Activated T-helper 1 cell treated with Interleukin-2 at 50 U/mL for 16 hours (primary cell): ENCODE data around the gene PTPRK.
A peak's percentile ranks its signal among the peaks of the same experiment; 100 is the strongest.
"Not testable (repeated sequence)": the region's sequence is repeated elsewhere in the genome, so short reads cannot be mapped to it uniquely, and the experiment has no call there.

ENCODE experiments used
- DNase-seq: peaks from one replicate; pipeline ENCODE4 v3.0.0-alpha.2; 2020; ENCODE audit warnings: low read depth

PTPRK gene

DNA sequence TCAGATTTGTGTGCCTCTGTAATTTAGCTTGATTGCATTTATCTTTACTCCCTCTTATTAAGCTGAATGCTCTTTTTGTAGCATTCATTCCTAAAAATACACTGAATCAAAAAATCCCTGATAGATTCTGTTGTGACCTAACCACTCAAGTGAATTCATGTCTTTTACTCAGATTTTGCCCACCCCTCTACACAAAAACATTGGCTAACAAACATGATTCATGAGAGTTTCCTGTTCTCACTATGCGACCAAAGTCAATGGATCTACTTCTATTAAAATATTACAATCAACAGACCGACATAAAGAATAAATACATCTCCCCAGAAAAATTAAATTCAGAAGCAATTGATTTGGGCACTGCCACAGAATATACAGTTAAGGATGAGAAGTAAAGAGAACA lies 520.0 kb downstream of the PTPRK start:
- DNase-seq = no peak

DNA sequence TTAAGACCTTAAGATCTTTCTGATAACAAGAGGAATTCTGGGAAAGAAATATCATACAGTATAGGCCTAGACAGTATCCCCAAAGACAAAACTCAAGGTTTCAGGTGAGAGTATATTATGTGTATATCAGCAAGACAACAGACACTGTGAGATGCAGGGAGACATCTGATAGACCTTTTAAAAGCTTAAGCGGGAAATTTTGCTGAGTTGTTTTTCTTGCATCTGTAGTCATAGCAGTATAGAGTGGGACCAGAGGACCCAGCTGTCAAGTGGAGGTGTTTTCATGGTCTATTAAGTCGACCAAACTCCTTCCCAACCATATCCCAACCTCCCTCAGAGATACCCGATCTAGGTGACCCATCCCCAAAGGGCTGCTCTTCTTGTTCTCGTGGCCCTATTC lies 521.4 kb downstream of the PTPRK start:
- no peak for DNase-seq

- DNase-seq = no peak
Measured at GRCh38 chr6:127997496-127998164, 522.8 kb downstream of the PTPRK start.

GRCh38 chr6:127996925-127997324 lies 523.5 kb downstream of the PTPRK start:
- DNase-seq = no peak

DNA sequence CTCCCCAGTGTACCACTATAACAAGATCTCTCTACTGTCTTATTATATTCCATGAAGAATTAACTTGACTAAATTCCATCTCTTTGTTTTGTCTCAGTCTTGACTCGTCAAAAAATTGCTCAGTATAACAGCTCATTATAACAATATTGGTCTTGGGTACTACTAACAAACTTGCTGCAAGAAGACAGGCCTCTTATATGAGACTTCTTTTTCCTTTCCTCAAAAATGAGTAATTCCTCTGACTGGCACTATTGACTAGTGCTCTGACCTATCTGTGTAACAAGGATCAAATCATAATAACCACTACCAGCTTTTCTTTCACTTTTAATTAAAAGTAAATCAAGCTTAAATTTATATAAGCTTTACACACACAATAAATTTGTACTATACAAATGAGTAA lies 528.3 kb downstream of the PTPRK start:
- DNase-seq = no peak

- DNase-seq = no peak
Measured at GRCh38 chr6:127990074-127990473, 530.3 kb downstream of the PTPRK start.

- no peak for DNase-seq
Measured at GRCh38 chr6:127980996-127981395, 539.4 kb downstream of the PTPRK start.

DNA sequence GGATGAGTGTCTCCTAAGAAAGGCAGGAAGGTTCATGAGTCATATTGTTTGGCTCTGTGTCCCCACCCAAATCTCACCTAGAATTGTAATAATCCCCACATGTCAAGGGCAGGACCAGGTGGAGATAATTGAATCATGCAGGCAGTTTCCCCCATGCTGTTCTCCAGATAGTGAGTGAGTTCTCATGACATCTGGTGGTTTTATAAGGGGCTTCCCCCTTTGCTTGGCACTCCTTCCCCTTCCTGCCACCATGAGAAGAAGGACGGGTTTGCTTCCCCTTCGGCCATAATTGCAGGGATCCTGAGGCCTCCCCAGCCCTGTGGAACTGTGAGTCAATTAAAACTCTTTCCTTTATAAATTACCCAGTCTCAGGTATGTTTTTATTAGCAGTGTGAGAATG lies 542.2 kb downstream of the PTPRK start:
- not testable (repeated sequence) for DNase-seq

DNA sequence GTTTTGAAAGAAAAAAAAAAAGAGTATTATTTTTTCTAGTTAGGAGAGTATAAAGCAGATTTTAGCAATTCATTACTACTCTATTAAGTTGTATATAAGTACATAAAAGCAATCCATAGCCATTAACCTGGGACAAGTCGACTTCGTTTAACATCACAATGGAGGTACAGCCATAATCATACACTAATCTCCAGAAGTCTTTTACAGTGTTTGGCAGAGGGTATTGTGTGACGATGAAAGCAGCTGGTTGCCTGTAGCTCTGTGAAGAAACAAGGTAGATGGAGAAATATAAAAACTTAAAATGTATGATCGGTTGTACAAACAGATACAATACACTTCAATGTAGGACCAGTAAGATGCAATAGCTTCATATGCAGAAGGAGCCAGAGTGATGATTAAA lies 543.6 kb downstream of the PTPRK start:
- no peak for DNase-seq

- DNase-seq = no peak
Measured at GRCh38 chr6:127976111-127976510, 544.3 kb downstream of the PTPRK start.

- no peak for DNase-seq
Measured at GRCh38 chr6:127972815-127973214, 547.6 kb downstream of the PTPRK start.

- peak; percentile 27 for DNase-seq
Measured at GRCh38 chr6:127971945-127972391, 548.4 kb downstream of the PTPRK start.

DNA sequence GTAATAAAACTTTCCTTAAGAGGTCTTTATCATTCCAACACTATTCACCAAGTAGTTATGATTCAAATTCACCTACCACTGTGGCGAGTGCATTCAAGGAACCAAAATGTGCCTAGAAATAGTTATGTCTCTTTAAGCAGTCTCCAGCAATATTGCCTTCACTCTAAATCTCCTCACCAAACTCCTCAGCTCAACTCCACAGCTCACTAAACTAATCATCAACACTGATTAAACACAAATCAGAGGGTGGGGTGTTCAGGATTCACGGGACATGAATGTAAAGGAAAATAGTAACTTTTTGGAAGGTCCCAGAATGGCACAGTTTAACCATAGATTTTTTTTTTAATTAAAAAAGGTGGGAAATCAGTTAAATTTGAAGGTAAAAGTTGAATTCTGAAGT lies 549.0 kb downstream of the PTPRK start:
- no peak for DNase-seq

GRCh38 chr6:127969701-127970100 lies 550.7 kb downstream of the PTPRK start:
- DNase-seq = no peak

DNA sequence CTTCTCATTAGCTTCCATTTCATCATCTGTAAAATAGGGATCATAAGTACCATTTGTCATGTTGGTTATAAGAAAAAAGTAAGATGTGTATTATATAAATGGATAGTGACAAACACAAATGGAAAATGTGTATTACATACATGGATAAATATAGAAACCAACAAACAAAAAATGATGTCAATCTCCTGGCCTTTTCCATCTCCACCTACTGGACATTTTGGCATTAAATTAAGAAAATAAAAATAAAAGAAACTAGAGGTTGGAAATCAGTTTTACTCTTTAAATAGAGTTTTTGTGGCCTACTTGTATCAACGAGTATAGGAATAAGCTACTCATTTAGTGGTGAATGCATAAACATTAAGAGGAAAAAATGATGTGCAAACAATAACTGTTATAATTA lies 552.0 kb downstream of the PTPRK start:
- DNase-seq = no peak

DNA sequence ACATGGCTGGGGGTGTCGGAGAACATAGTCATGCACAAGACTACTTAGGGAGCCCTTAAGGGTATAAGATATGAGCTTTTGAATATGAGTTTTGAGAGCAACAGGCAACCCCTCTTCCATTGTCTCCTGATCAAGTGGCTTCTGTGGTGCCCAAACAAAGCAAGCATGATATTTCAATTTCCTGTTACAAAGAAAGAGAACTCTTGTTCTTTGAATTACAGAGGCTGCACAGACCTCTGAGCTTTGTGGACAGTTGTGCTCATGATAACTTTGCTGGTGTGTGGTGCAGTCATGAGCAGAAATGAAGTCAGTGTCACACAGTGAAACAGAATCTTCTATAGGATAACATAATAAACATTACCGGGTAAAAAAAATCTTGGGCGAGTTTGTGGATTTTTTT lies 552.7 kb downstream of the PTPRK start:
- DNase-seq = no peak

- DNase-seq = no peak
Measured at GRCh38 chr6:127966616-127967015, 553.8 kb downstream of the PTPRK start.

- DNase-seq = no peak
Measured at GRCh38 chr6:127963495-127963894, 556.9 kb downstream of the PTPRK start.

DNA sequence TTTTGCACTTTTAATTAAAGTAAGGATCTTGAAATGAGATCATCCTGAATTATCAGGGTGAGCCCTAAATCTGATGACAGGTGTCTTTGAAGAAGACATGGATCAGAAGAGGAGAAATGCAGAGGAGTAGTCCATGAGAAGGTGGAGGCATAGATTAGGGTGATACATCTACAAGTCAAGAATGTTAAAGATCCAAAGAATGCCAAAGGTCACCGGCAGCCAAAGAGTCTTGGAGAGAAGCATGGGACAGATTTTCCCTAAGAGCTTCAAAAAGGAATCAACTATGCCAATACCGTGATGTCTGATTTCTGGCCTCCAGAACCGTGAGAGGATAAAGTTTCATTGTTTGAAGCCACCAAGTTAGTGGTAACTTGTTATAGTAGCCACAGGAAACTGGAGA lies 560.5 kb downstream of the PTPRK start:
- DNase-seq = no peak

DNA sequence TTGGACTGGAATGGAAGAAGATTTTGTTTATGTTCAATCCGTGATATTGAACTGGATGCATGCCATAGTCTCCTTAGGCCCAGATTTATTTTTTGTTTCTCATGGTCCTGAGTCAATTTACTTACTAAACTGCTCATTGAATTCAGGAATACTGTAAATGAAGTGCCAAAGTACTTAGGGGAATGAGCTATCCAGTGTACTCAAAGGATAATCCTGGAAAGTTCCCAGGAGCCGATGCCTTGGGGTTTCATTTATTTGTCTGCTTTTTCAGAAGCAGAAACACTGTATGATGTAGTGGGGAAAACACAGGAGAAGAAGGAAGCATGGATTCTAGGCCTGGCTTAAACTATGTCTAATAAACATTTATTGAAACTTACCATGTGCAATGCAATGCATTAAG lies 563.4 kb downstream of the PTPRK start:
- no peak for DNase-seq

DNA sequence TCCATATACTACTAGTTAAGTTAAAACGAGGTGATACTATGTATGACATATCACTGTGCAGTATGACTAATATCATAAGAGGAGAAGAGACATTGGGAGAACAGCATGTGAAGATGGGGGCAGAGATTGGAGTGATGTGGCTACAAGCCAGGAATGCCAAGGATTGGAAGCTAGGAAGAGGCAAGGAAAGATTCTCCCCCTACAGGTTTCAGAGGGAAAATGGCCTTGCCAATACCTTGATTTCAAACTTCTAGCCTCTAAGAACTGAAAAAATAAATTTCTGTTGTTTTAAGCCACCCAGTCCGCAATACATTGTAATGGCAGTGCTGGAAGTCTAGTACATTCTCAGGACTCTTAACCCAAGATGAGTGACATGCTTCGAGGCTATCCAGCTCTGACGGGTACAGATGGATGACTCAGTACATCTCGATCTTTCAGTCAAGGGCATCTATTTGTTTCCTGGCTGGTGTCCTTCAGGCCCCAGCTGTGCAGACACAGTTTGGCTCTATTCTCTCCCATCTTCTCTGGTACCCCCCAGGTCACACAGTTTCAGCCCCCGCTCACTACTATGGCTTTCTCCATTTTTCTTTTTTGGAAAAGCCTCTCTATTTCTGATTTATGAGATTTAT lies 564.0 kb downstream of the PTPRK start:
- no peak for DNase-seq

GRCh38 chr6:127954082-127954481 lies 566.3 kb downstream of the PTPRK start:
- no peak for DNase-seq

GRCh38 chr6:127952831-127953230 lies 567.6 kb downstream of the PTPRK start:
- DNase-seq = no peak

GRCh38 chr6:127952176-127952575 lies 568.2 kb downstream of the PTPRK start:
- DNase-seq = no peak
